Stomach smooth muscle (tissue), 2 donors: Measurements from ENCODE around the gene EPHB1.

ENCODE experiments used
- H3K27ac ChIP-seq: one replicate; pipeline ENCODE4 v1.7.0; 2013; ENCODE audit warnings: mild to moderate bottlenecking, low read length, inconsistent platforms
- H3K27me3 ChIP-seq, 2 donors: one replicate each; pipeline ENCODE4 v1.7.0; 2013; ENCODE audit warnings: low read length in 2 of 2; ENCODE audit not compliant: insufficient read depth in 2 of 2, control insufficient read depth in 1 of 2
- H3K36me3 ChIP-seq, 2 donors: one replicate each; pipeline ENCODE4 v1.7.0; 2013; ENCODE audit warnings: low read length in 2 of 2; ENCODE audit not compliant: control insufficient read depth in 2 of 2, insufficient read depth in 2 of 2
- H3K4me1 ChIP-seq: one replicate; pipeline ENCODE4 v1.7.0; 2013; ENCODE audit warnings: low read length; ENCODE audit not compliant: control insufficient read depth, insufficient read depth
- H3K4me3 ChIP-seq, 2 donors: one replicate each; pipeline ENCODE4 v1.7.0; 2013; ENCODE audit warnings: low read length in 2 of 2
- H3K9ac ChIP-seq, 2 donors: one replicate each; pipeline ENCODE4 v1.7.0; 2013; ENCODE audit warnings: low read length in 2 of 2, mild to moderate bottlenecking in 1 of 2
- H3K9me3 ChIP-seq, 2 donors: one replicate each; pipeline ENCODE4 v1.7.0; 2013; ENCODE audit warnings: low read length in 2 of 2; ENCODE audit not compliant: control insufficient read depth in 2 of 2
- donor health status: healthy.
- donor health status: Pancreatic carcinoma.

EPHB1 gene

DNA sequence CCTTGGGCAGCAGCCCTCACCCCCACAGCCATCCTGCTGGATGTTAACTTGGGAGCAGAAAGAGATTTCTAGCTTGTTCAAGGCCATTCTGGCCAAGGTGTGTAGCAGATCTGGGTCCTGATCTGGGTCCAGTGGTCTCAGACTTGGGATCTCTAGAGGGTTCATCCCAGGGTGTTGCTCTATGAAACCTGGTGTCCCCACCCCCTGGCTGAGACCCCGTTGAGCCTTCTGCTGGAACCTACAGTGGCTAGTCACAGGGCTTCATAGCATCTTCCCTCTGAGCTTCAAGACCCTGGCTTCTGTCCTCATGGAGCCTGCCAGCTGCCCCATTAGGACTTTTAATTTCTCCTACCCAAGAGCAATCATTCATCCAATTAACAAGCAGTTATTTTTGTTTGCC is 64.3 kb downstream of the EPHB1 start:
- Histone ChIP-seq H3K27me3 (peaks cover 0 to 2% of the 10 kb centered on the region in 2 donors), H3K4me1 (no peaks in the 10 kb centered on the region), H3K9me3 (no peaks in the 10 kb centered on the region), H3K36me3 (no peaks in the 10 kb centered on the region), H3K4me3 (no peak overlapping the region), H3K27ac (no peak overlapping the region), H3K9ac (no peak overlapping the region)

DNA sequence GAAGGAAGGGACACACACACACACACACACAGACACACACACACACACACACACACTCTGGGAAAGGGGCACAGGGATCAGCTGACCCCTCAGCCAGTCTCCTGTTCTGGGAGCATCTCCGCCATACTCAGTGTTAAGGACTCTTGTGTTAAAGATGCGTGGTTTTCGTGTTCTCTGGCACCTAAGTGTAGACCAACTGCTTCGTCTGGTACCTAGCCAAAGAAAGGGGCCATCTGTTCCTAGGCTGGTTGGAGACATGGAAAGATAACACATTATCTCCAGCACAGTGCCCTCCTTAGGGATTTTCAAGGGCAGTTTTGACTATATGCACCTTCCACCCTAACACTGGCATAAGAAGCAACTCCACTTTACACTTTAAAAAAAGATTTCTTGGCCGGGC is 65.1 kb downstream of the EPHB1 start:
- no peaks in the 10 kb centered on the region for H3K9me3 ChIP-seq
- no peak overlapping the region for H3K4me3 ChIP-seq
- no peak overlapping the region for H3K27ac ChIP-seq
- H3K4me1 ChIP-seq = no peaks in the 10 kb centered on the region
- no peaks in the 10 kb centered on the region for H3K36me3 ChIP-seq
- H3K27me3 ChIP-seq = peaks cover 0 to 2% of the 10 kb centered on the region in 2 donors
- no peak overlapping the region for H3K9ac ChIP-seq

DNA sequence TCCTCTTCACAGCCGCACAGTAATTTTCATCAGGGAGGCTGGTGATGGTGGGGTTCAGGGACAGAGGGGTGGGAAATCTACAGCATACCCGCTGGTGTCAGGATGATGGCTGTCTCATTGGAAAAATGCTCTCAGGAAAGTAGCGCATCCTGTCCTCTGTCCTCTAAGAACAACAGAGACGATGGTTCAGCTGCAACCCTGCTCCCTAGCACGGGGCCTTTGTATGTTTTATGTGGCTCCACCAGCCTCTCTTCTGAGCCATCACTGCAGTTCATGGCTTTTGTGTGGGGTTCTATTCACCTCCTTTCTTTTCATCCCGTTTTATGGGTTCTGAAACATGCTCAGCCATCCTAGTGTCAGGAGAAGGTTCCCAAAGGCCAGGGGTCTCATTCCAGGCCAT is 68.9 kb downstream of the EPHB1 start:
- Histone ChIP-seq H3K36me3 (no peaks in the 10 kb centered on the region), H3K27me3 (no peaks in the 10 kb centered on the region), H3K9ac (no peak overlapping the region), H3K27ac (no peak overlapping the region), H3K4me3 (no peak overlapping the region), H3K4me1 (no peaks in the 10 kb centered on the region), H3K9me3 (no peaks in the 10 kb centered on the region)

DNA sequence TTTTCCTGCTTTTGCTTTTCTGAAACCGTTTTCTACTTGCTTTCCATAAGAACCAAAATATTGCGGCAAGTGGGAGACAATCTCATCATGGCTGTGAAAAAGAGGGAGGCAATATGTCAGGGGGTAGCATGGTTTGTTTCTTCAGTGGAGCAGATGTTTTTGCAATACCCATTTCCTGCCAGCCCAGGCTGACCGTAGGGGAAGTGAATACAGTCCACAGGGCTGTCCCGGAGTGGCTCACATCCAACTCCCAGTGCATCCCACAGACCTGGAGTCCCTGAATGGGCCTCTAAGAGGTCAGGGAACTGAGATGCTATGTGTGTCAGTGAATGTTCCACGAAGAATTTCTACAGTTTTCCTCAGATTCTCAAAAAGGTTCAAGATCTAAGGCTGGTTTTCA is 69.6 kb downstream of the EPHB1 start:
- no peaks in the 10 kb centered on the region for H3K27me3 ChIP-seq
- H3K4me3 ChIP-seq = no peak overlapping the region
- H3K9me3 ChIP-seq = no peaks in the 10 kb centered on the region
- no peaks in the 10 kb centered on the region for H3K4me1 ChIP-seq
- no peak overlapping the region for H3K27ac ChIP-seq
- no peaks in the 10 kb centered on the region for H3K36me3 ChIP-seq
- no peak overlapping the region for H3K9ac ChIP-seq

DNA sequence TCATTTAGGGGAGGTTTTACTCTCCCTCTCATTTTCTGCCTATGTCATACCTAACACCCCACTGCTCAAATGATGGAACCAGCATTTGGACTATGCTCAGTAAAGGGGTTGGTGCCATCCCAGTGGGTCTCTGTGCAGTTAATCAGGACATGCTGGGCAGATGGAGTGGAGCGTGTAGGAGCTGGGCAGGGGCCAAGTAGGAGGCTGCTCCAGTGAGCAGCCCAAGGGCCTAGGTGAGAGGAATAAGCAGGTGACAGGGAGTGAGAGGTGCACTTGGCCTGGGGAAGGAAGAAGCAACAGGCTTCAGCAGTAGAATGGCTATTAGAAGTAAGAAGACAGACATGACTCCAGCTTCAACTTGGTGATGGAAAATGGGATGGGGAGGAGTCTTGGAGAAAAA is 72.2 kb downstream of the EPHB1 start:
- no peak overlapping the region for H3K9ac ChIP-seq
- no peaks in the 10 kb centered on the region for H3K9me3 ChIP-seq
- peaks cover 0 to 2% of the 10 kb centered on the region in 2 donors for H3K27me3 ChIP-seq
- H3K27ac ChIP-seq = no peak overlapping the region
- H3K4me3 ChIP-seq = no peak overlapping the region
- H3K36me3 ChIP-seq = no peaks in the 10 kb centered on the region
- H3K4me1 ChIP-seq = no peaks in the 10 kb centered on the region

DNA sequence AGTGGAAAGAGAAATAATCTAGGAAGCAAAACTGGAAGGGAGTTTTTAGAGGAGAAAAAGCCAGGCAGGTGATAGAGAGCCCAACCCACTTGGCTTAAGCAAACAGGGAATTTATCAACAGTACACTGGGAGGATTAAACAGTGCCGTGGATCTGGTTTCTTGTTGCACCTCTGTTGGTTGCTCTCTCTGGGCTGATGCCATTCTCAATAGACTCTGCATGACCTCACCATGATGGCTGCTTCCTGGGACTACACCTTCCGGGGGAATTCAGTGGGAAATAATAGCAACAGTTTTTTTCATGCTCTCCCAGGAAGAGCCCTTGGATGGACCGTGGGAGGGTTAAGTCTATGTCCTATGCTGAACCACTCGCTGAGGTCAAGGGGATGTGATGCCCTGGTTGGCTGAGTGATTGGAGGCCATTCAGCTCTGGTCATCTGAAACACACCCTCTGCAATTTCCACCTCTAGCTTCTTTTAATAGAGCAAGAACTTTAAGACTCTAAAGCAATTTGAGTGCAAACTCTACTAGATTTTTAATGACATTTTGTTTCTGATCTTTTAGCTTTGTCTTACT is 74.2 kb downstream of the EPHB1 start:
- H3K9me3 ChIP-seq = peaks cover 0 to 3% of the 10 kb centered on the region in 2 donors
- H3K9ac ChIP-seq = no peak overlapping the region
- no peak overlapping the region for H3K4me3 ChIP-seq
- H3K36me3 ChIP-seq = no peaks in the 10 kb centered on the region
- no peak overlapping the region for H3K27ac ChIP-seq
- no peaks in the 10 kb centered on the region for H3K4me1 ChIP-seq
- H3K27me3 ChIP-seq = peaks cover 0 to 2% of the 10 kb centered on the region in 2 donors

DNA sequence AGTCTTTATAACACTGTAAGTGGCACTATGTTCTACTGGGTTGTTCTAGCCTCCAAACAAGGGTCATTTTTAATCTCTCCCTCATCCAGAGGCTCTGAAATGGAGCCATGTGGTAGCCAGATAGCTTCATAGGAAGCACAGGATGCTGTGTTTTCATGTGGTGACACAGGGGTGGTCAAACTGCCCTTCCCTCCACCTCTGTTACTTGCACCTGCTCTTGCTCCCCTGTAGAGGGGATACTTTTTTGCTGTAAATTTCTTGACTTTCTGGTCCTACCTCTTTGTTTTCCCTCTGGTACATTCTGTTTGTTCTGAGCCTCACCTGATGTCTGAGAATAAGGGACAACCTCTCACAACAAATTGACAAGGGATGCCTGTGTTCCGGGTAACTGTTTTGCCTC is 76.8 kb downstream of the EPHB1 start:
- Histone ChIP-seq H3K36me3 (no peaks in the 10 kb centered on the region), H3K27me3 (peaks cover 0 to 2% of the 10 kb centered on the region in 2 donors), H3K4me1 (peaks cover 2% of the 10 kb centered on the region), H3K9ac (no peak overlapping the region), H3K9me3 (peaks cover 0 to 3% of the 10 kb centered on the region in 2 donors), H3K4me3 (no peak overlapping the region), H3K27ac (no peak overlapping the region)

DNA sequence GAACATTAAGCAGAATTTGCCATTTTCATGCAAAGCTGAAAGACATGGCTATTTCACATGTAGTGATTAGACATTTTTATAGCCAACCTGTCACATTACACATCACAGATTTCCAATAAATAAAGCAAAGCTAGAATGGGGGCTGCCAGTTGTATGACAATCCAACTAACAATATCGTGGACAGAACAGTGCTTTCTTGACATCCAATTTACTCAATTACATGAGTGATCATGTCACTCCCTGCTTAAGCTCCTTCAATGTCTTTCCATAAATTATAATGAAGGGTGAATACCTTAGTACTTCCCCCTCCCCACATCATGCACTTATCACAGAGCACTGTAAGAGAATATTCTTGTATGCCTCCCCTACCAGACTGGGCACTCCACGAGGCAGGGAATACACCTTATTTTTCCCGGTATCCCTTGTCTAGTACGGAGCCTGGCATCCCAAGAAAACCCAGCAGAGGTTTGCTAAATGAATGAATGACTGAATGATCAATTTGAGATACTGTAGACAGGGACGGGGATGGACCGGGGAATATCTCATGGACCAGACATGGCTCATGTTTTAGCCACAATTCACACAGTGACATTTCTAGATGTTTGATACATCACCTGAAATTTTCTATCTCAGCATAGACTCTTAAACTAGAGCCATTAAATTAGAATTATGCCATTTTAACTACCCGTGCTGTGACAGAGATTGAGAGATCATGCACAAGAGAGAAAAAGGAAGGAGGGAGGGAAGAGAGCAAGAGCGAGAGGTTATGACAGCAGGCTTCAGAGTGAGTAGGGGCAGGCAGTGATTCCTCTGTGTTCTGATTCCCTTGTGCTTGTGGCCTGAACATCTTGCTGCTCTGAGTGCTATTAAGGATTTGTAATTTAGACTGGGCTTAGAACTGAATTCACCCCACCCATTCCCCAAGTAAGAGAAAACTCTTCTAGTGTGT is 77.7 kb downstream of the EPHB1 start:
- Histone ChIP-seq H3K9ac (no peak overlapping the region), H3K27ac (no peak overlapping the region), H3K4me3 (no peak overlapping the region), H3K4me1 (peaks cover 2% of the 10 kb centered on the region), H3K9me3 (peaks cover 0 to 3% of the 10 kb centered on the region in 2 donors), H3K36me3 (no peaks in the 10 kb centered on the region), H3K27me3 (peaks cover 0 to 2% of the 10 kb centered on the region in 2 donors)

DNA sequence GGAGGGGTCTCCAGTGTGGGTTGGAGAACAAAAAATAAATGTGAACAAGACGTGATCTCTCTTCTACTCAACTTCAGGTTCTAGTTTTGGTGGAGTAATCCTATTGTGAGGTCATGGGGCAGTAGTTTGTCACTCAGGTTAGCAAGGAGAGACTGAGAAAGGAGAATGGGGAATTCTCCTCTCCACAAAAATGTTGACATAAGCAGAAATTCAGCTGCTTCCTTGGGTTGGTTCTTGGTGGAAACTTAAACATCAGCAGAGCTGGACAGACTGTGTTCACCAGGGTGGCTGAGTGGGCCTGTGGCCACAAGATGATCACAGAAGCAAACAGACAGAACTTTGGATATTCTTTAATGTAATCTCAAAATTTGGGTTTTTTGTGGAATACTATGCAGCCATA is 78.7 kb downstream of the EPHB1 start:
- H3K4me3 ChIP-seq = no peak overlapping the region
- no peak overlapping the region for H3K9ac ChIP-seq
- no peak overlapping the region for H3K27ac ChIP-seq
- peaks cover 2% of the 10 kb centered on the region for H3K4me1 ChIP-seq
- peaks cover 0 to 3% of the 10 kb centered on the region in 2 donors for H3K9me3 ChIP-seq
- H3K36me3 ChIP-seq = no peaks in the 10 kb centered on the region
- H3K27me3 ChIP-seq = peaks cover 0 to 2% of the 10 kb centered on the region in 2 donors

DNA sequence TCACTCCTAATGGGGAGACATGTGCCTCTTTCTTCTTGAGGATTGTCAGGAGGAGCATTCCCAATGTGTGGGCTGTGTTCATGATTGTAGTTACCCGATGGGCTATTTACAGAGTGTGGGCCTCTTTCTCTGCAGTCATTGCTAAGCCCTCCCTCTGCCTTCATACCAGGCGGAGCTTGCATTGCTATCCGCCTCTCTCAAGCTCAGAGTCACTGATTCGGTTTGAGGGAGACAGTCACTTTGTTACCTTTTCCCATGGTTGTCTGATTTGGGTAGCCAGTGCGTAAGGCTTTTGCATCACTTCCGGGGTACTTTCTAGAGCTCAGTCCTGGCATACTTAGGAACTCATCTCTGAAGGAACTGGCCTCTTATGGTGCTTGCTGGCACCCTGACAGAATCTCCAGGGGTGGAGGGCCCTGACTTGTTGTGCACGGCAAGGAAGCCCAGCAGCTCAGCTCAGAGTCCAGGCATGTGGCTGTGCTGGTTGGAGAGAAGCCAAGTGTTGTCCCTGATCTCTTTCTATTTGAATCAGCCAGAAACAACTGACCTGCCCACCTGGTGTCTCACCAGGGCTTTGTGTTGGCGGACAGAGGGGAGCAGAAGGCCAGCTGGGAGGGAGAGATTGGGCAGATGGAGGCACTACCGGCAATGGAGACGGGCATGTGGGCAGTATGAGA is 79.8 kb downstream of the EPHB1 start:
- no peak overlapping the region for H3K9ac ChIP-seq
- no peak overlapping the region for H3K4me3 ChIP-seq
- H3K36me3 ChIP-seq = no peaks in the 10 kb centered on the region
- no peak overlapping the region for H3K27ac ChIP-seq
- peaks cover 2% of the 10 kb centered on the region for H3K4me1 ChIP-seq
- H3K9me3 ChIP-seq = peaks cover 0 to 3% of the 10 kb centered on the region in 2 donors
- peaks cover 0 to 2% of the 10 kb centered on the region in 2 donors for H3K27me3 ChIP-seq
